GM12878 (cell line): ENCODE measurements around the gene OR13J1. TPM values are rescaled to one million over a fixed set of nuclear protein-coding genes. Genes with fewer than 3 reads are reported as not detected.

Experiments
- ATAC-seq: fragments of 200-7000 bp; cut with Tn5 transposase; 3 replicates; pipeline ENCODE4 v1.9.1; 2020; ENCODE audit warnings: mild to moderate bottlenecking, moderate library complexity
- BruUV-seq: library from RNA; stranded (reverse); fragments of 400-500 nt; replicated peaks from 2 replicates; lab custom pipeline; 2021; lab: Mats Ljungman, UMichigan
- CTCF ChIA-PET: fragments of 300-600 bp; sonication (Branson Sonifier 250); formaldehyde crosslinking; extraction: SDS; loops from one replicate; lab custom pipeline; 2021; ENCODE audit warnings: inconsistent platforms; lab: Yijun Ruan, JAX
- POLR2A ChIA-PET: fragments of 350-600 bp; formaldehyde crosslinking; extraction: SDS; loops from one replicate; lab custom pipeline; 2021; ENCODE audit warnings: inconsistent platforms; lab: Charles Lee
- RAD21 ChIA-PET: fragments of 300-600 bp; sonication (Branson Sonifier 250); formaldehyde crosslinking; loops from one replicate; lab custom pipeline; 2023; ENCODE audit warnings: antibody characterized with exemption; ENCODE audit not compliant: unreplicated experiment; lab: Charles Lee
- SMC1A ChIA-PET: fragments of 300-600 bp; sonication (Branson Sonifier 250); formaldehyde crosslinking; loops from one replicate; lab custom pipeline; 2023; ENCODE audit not compliant: unreplicated experiment, uncharacterized antibody; lab: Charles Lee
- DNase-seq: peaks from one replicate; pipeline ENCODE4 v3.0.0-alpha.2; 2011; ENCODE audit warnings: low read depth, low spot score
- FAIRE-seq: peaks from 3 replicates; lab custom pipeline; 2011; peaks lifted over from hg19 to GRCh38; lab: Jason Lieb, UNC
- H2AFZ ChIP-seq: 2 replicates; pipeline ENCODE4 v1.6.0; 2011; ENCODE audit warnings: low read depth, low read length, control low read depth; ENCODE audit not compliant: control insufficient read depth
- H3K27ac ChIP-seq: 2 replicates; pipeline ENCODE4 v1.5.1; 2011; ENCODE audit warnings: control low read depth; ENCODE audit not compliant: control insufficient read depth, insufficient read depth
- H3K27me3 ChIP-seq, 2 experiments: replicated peaks in 1 of 2; 2 replicates each; pipeline versions ENCODE4 v1.6.0 to v1.6.1; 2011; ENCODE audit warnings: low read length in 1 of 2; ENCODE audit not compliant: control insufficient read depth in 2 of 2, insufficient read depth in 2 of 2
- H3K36me3 ChIP-seq, 2 experiments: 2 replicates each; pipeline ENCODE4 v1.5.1; 2011; ENCODE audit warnings: low read length in 1 of 2; ENCODE audit not compliant: control insufficient read depth in 2 of 2, insufficient read depth in 2 of 2
- H3K4me1 ChIP-seq: 2 replicates; pipeline ENCODE4 v1.6.1; 2011; ENCODE audit warnings: mild to moderate bottlenecking, low read length, moderate library complexity, mixed read lengths; ENCODE audit not compliant: control insufficient read depth, insufficient read depth
- H3K4me2 ChIP-seq: 2 replicates; pipeline ENCODE4 v1.6.0; 2011; ENCODE audit warnings: control low read depth; ENCODE audit not compliant: control insufficient read depth, insufficient read depth
- H3K4me3 ChIP-seq: fragments of 200-600 bp; sonication (generic); 2 replicates; pipeline ENCODE4 v1.5.1; 2016
- H3K79me2 ChIP-seq: 2 replicates; pipeline ENCODE4 v1.6.0; 2011; ENCODE audit warnings: low read length; ENCODE audit not compliant: control insufficient read depth, insufficient read depth
- H3K9ac ChIP-seq: 2 replicates; pipeline ENCODE4 v1.8.0; 2011; ENCODE audit warnings: low read length, control low read depth, mixed read lengths; ENCODE audit not compliant: control insufficient read depth, insufficient read depth
- H3K9me3 ChIP-seq: replicated peaks from 3 replicates; pipeline ENCODE4 v1.5.1; 2011; ENCODE audit warnings: mild to moderate bottlenecking, low read length; ENCODE audit not compliant: control insufficient read depth, insufficient read depth
- H4K20me1 ChIP-seq: 2 replicates; pipeline ENCODE4 v1.6.0; 2011; ENCODE audit not compliant: control insufficient read depth, insufficient read depth
- ESRRA ChIP-seq: IDR thresholded peaks from 2 replicates; pipeline ENCODE4 v1.6.1; 2012; ENCODE audit warnings: mild to moderate bottlenecking, low read length, improper control_type of control experiment
- GATAD2B ChIP-seq: fragments of 450-650 bp; conservative IDR thresholded peaks from 2 replicates; pipeline ENCODE4 v1.6.1; 2017; ENCODE audit warnings: low read depth, mild to moderate bottlenecking, moderate library complexity
- MLLT1 ChIP-seq: fragments of 450-650 bp; IDR thresholded peaks from 2 replicates; pipeline ENCODE4 v1.6.1; 2016; ENCODE audit warnings: mild to moderate bottlenecking
- MYB ChIP-seq: fragments of 150-350 bp; IDR thresholded peaks from 2 replicates; pipeline ENCODE4 v1.6.1; 2014; ENCODE audit warnings: mild to moderate bottlenecking, low read depth, low read length, borderline replicate concordance
- PML ChIP-seq: IDR thresholded peaks from 2 replicates; pipeline ENCODE4 v1.6.1; 2012; ENCODE audit warnings: low read length, inconsistent platforms
- POU2F2 ChIP-seq: IDR thresholded peaks from 3 replicates; pipeline ENCODE4 v1.6.1; 2011; ENCODE audit warnings: low read depth, mild to moderate bottlenecking, low read length, borderline replicate concordance
- TAF1 ChIP-seq: IDR thresholded peaks from 2 replicates; pipeline ENCODE4 v1.6.1; 2011; ENCODE audit warnings: mild to moderate bottlenecking, low read depth, low read length, borderline replicate concordance
- WRNIP1 ChIP-seq: IDR thresholded peaks from 2 replicates; pipeline ENCODE4 v1.6.1; 2011; ENCODE audit warnings: low read depth, low read length, improper control_type of control experiment, borderline replicate concordance
- WGBS: methylation state at CpG from one replicate; pipeline ENCODE4 v1.1.6; 2016; ENCODE audit warnings: low lambda C conversion rate; ENCODE audit not compliant: insufficient replicate concordance, insufficient coverage; ENCODE audit errors: missing lambda C conversion rate; 5-methylcytosine and 5-hydroxymethylcytosine counted together
- in situ Hi-C: fragments of 300-500 bp; cut with MboI; formaldehyde crosslinking; loops from 9 replicates; pipeline ENCODE4 v1.14.3; 2018; ENCODE audit warnings: mixed read lengths
- intact Hi-C: fragments of 100-400 bp; cut with micrococcal nuclease; formaldehyde crosslinking; loops from one replicate; pipeline ENCODE4 v1.14.2; 2022; ENCODE audit not compliant: unreplicated experiment
- polyA plus RNA-seq, 11 experiments: library from polyadenylated mRNA; depleted of rRNA in 4 of 11; unstranded in 6 of 11; stranded (reverse) in 5 of 11; fragments of >200 nt; fragmentation: Nextera tagmentation in 4 of 11; fragmentation: Illumina TruSeq in 1 of 11; extraction: Ambion mirVana in 4 of 11; extraction: Trizol in 1 of 11; gene quantifications; 1 replicate in 1 of 11; 2 replicates in 10 of 11; pipeline versions ENCODE4 v1.2.1 to v1.2.3, GENCODE V29; 2011 to 2016; ENCODE audit warnings: inconsistent platforms in 2 of 11, missing spikeins in 2 of 11, low read depth in 1 of 11
- total RNA-seq, 4 experiments: library from RNA; depleted of rRNA in 3 of 4; stranded (reverse); fragments of >200 nt in 3 of 4; fragmentation: Illumina TruSeq in 1 of 4; extraction: Trizol in 1 of 4; gene quantifications; 2 replicates each; pipeline versions ENCODE4 v1.2.1 to v1.2.3, GENCODE V29; 2013 to 2021
- TF ChIP-seq, protein P1 (sequence below): fragments of 450-650 bp; IDR thresholded peaks from 2 replicates; pipeline ENCODE4 v1.6.1; 2017; ENCODE audit warnings: mild to moderate bottlenecking, moderate library complexity
- TF ChIP-seq, protein P2 (sequence below): fragments of 450-650 bp; formaldehyde crosslinking; IDR thresholded peaks from 2 replicates; pipeline ENCODE4 v1.4.0; 2022; ENCODE audit warnings: mild to moderate bottlenecking, moderate library complexity
- TF ChIP-seq, protein P3 (sequence below): fragments of 450-650 bp; IDR thresholded peaks from 2 replicates; pipeline ENCODE4 v1.6.1; 2017; ENCODE audit warnings: borderline replicate concordance

OR13J1 gene
- total and polyA plus RNA-seq, 10 of the 15 experiments (the other 5 are each of a cell fraction or from before 2014, with no cell fraction given) = not detected

DNA sequence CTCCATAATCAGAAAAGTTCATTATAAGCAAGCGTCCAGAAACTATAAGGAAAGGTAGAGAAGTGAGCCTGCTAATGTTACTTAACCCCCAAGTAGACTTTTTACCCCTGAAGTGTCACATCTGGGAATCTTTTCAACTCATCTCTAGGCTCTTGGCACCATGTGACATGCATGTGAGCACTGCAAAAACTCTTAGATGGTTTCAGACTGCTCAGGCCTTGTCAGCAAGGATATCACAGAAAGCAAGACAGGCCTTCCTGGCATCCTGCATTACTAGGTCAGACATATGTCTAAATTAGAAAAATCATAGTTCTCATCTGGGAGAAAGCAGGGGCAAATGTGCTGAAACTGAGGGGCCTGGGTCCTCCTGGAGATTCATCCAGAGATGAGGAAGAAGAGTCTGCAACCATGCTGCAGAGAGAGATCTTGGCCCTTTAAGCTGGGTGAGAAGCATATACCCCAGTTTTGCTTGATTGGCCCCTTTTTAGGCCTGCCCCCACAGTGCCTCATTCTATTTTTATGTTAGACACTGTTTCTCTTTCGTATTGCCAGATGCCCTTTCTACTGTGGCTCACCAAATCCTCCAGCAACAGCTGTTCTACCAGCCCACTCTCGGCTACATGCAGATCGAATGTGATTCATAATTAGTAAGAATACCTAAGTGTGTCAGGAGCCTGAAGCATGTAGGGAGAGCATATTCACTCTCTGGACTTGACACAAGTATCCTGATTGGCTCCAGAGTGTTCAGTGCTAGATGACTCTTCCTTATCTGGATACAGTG, 22.2 kb downstream of the OR13J1 start:
- SMC1A ChIA-PET = interaction anchor here (1.0 to 7.9 kb wide), 7 partner anchors 9 to 117 kb away, joined by 3 to 118 read pairs (median 4); partner anchors contain the start of gene SPAG8
- CTCF ChIA-PET = interaction anchor here (0.7 to 2.8 kb wide), 9 partner anchors 8 to 119 kb away, joined by 3 to 34 read pairs (median 6); partner anchors contain the start of gene SPAG8
- in situ Hi-C loops (no loop called here), intact Hi-C loops (no loop called here)
- Histone ChIP-seq H2AFZ (peak overlapping the region; percentile 70), H3K36me3 (no peaks in the 10 kb centered on the region), H3K27ac (peak overlapping the region; percentile 74), H3K9ac (peak overlapping the region; percentile 49; the same call in 1 of the 2 replicates), H3K79me2 (no peaks in the 10 kb centered on the region), H3K4me3 (peak overlapping the region; percentile 23; the same call in 1 of the 2 replicates), H4K20me1 (no peaks in the 10 kb centered on the region), H3K4me1 (peaks cover 56% of the 10 kb centered on the region), H3K4me2 (peak overlapping the region; percentile 91), H3K27me3 (no peaks in the 10 kb centered on the region), H3K9me3 (no peaks in the 10 kb centered on the region)
- POLR2A ChIA-PET = interaction anchor here (0.6 to 8.0 kb wide), 6 partner anchors 9 to 72 kb away, joined by 3 to 80 read pairs (median 3); partner anchors contain the start of gene SPAG8
- RAD21 ChIA-PET = interaction anchor here (0.8 to 2.7 kb wide), 6 partner anchors 14 to 58 kb away, joined by 4 to 21 read pairs (median 7); partner anchors contain the start of gene SPAG8
- DNase-seq (peak; percentile 87), ATAC-seq (peak; percentile 96), FAIRE-seq (peak; percentile 89)
- BruUV-seq = no TSS peak
- 24% methylated on average over 4 of the region's 4 CpGs for WGBS
- TF ChIP-seq, protein P1, sequence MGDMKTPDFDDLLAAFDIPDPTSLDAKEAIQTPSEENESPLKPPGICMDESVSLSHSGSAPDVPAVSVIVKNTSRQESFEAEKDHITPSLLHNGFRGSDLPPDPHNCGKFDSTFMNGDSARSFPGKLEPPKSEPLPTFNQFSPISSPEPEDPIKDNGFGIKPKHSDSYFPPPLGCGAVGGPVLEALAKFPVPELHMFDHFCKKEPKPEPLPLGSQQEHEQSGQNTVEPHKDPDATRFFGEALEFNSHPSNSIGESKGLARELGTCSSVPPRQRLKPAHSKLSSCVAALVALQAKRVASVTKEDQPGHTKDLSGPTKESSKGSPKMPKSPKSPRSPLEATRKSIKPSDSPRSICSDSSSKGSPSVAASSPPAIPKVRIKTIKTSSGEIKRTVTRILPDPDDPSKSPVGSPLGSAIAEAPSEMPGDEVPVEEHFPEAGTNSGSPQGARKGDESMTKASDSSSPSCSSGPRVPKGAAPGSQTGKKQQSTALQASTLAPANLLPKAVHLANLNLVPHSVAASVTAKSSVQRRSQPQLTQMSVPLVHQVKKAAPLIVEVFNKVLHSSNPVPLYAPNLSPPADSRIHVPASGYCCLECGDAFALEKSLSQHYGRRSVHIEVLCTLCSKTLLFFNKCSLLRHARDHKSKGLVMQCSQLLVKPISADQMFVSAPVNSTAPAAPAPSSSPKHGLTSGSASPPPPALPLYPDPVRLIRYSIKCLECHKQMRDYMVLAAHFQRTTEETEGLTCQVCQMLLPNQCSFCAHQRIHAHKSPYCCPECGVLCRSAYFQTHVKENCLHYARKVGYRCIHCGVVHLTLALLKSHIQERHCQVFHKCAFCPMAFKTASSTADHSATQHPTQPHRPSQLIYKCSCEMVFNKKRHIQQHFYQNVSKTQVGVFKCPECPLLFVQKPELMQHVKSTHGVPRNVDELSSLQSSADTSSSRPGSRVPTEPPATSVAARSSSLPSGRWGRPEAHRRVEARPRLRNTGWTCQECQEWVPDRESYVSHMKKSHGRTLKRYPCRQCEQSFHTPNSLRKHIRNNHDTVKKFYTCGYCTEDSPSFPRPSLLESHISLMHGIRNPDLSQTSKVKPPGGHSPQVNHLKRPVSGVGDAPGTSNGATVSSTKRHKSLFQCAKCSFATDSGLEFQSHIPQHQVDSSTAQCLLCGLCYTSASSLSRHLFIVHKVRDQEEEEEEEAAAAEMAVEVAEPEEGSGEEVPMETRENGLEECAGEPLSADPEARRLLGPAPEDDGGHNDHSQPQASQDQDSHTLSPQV = 0 out of 2 replicates have a peak, but pooled peaks have one; percentile 10
- TF ChIP-seq GATAD2B (no peak), TAF1 (no peak), MYB (no peak), MLLT1 (no peak), PML (no peak), WRNIP1 (no peak), ESRRA (no peak), POU2F2 (peak; percentile 37; the same call in 1 of the 3 replicates)
- TF ChIP-seq, protein P2, sequence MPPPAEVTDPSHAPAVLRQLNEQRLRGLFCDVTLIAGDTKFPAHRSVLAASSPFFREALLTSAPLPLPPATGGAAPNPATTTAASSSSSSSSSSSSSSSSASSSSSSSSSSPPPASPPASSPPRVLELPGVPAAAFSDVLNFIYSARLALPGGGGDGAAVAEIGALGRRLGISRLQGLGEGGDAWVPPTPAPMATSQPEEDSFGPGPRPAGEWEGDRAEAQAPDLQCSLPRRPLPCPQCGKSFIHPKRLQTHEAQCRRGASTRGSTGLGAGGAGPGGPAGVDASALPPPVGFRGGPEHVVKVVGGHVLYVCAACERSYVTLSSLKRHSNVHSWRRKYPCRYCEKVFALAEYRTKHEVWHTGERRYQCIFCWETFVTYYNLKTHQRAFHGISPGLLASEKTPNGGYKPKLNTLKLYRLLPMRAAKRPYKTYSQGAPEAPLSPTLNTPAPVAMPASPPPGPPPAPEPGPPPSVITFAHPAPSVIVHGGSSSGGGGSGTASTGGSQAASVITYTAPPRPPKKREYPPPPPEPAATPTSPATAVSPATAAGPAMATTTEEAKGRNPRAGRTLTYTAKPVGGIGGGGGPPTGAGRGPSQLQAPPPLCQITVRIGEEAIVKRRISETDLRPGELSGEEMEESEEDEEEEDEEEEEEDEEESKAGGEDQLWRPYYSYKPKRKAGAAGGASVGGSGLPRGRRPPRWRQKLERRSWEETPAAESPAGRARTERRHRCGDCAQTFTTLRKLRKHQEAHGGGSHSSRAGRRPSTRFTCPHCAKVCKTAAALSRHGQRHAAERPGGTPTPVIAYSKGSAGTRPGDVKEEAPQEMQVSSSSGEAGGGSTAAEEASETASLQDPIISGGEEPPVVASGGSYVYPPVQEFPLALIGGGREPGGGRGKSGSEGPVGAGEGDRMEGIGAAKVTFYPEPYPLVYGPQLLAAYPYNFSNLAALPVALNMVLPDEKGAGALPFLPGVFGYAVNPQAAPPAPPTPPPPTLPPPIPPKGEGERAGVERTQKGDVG (CRISPR knock-in tag) = no peak
- TF ChIP-seq, protein P3, sequence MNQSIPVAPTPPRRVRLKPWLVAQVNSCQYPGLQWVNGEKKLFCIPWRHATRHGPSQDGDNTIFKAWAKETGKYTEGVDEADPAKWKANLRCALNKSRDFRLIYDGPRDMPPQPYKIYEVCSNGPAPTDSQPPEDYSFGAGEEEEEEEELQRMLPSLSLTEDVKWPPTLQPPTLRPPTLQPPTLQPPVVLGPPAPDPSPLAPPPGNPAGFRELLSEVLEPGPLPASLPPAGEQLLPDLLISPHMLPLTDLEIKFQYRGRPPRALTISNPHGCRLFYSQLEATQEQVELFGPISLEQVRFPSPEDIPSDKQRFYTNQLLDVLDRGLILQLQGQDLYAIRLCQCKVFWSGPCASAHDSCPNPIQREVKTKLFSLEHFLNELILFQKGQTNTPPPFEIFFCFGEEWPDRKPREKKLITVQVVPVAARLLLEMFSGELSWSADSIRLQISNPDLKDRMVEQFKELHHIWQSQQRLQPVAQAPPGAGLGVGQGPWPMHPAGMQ = no peak
